ENCODE results near the gene FUNDC1.
"Not testable (repeated sequence)": the region's sequence is repeated elsewhere in the genome, so short reads cannot be mapped to it uniquely, and the experiment has no call there.

Gene FUNDC1

GRCh38 chrX:44542567-44543325 is at the start of gene FUNDC1:
TSS of gene FUNDC1 (minus strand) at chrX:44542859. CDS start at chrX:44542832, 27 bp downstream.
- DNase-seq (ENCODE audit: low spot score) (peak; percentile 81), FAIRE-seq (peak; percentile 89)

GRCh38 chrX:44585866-44586265 is 43.2 kb upstream of the FUNDC1 start:
- FAIRE-seq (no peak), DNase-seq (ENCODE audit: low spot score) (no peak)

- DNase-seq (ENCODE audit: low spot score) (no peak), FAIRE-seq (no peak)
These were observed 37.8 kb upstream of the FUNDC1 start for GRCh38 chrX:44580466-44580865.

GRCh38 chrX:44572340-44572938 is 29.8 kb upstream of the FUNDC1 start:
- no peak for DNase-seq (ENCODE audit: low spot score)
- no peak for FAIRE-seq

- DNase-seq (ENCODE audit: low spot score) (peak; percentile 3), FAIRE-seq (peak; percentile 72)
These were observed 27.9 kb upstream of the FUNDC1 start for GRCh38 chrX:44570522-44570921.

- no peak for DNase-seq (ENCODE audit: low spot score)
- no peak for FAIRE-seq
These were observed 26.5 kb upstream of the FUNDC1 start for GRCh38 chrX:44569122-44569521.

- DNase-seq (ENCODE audit: low spot score) (no peak), FAIRE-seq (no peak)
These were observed 25.5 kb upstream of the FUNDC1 start for GRCh38 chrX:44568196-44568595.

GRCh38 chrX:44561896-44562295 is 19.2 kb upstream of the FUNDC1 start:
- FAIRE-seq; DNase-seq (ENCODE audit: low spot score): not testable (repeated sequence)

- FAIRE-seq, result no peak
- DNase-seq (ENCODE audit: low spot score), result no peak
These were observed 7.9 kb upstream of the FUNDC1 start for GRCh38 chrX:44550563-44550962.

GRCh38 chrX:44545454-44545853 is 2.8 kb upstream of the FUNDC1 start:
- DNase-seq (ENCODE audit: low spot score); FAIRE-seq: not testable (repeated sequence)

GRCh38 chrX:44544036-44544435 is 1.4 kb upstream of the FUNDC1 start:
- DNase-seq (ENCODE audit: low spot score), result no peak
- no peak for FAIRE-seq

GRCh38 chrX:44536198-44536597 is 6.5 kb downstream of the FUNDC1 start:
- FAIRE-seq, result no peak
- no peak for DNase-seq (ENCODE audit: low spot score)

- FAIRE-seq, result no peak
- no peak for DNase-seq (ENCODE audit: low spot score)
These were observed 13.3 kb downstream of the FUNDC1 start for GRCh38 chrX:44529310-44529709.

- FAIRE-seq (no peak), DNase-seq (ENCODE audit: low spot score) (no peak)
These were observed 28.4 kb downstream of the FUNDC1 start for GRCh38 chrX:44514272-44514671.

- DNase-seq (ENCODE audit: low spot score) (no peak), FAIRE-seq (no peak)
These were observed 35.4 kb downstream of the FUNDC1 start for GRCh38 chrX:44507292-44507691.

GRCh38 chrX:44506678-44507077 is 36.0 kb downstream of the FUNDC1 start:
- DNase-seq (ENCODE audit: low spot score) (no peak), FAIRE-seq (no peak)

- DNase-seq (ENCODE audit: low spot score), result no peak
- FAIRE-seq, result no peak
These were observed 39.1 kb downstream of the FUNDC1 start for GRCh38 chrX:44503560-44503959.

- no peak for DNase-seq (ENCODE audit: low spot score)
- no peak for FAIRE-seq
These were observed 47.6 kb downstream of the FUNDC1 start for GRCh38 chrX:44495091-44495490.

GRCh38 chrX:44494357-44494756 is 48.3 kb downstream of the FUNDC1 start:
- no peak for DNase-seq (ENCODE audit: low spot score)
- no peak for FAIRE-seq

- FAIRE-seq, result no peak
- no peak for DNase-seq (ENCODE audit: low spot score)
These were observed 53.1 kb downstream of the FUNDC1 start for GRCh38 chrX:44489515-44489914.

GRCh38 chrX:44484607-44485146 is 58.0 kb downstream of the FUNDC1 start:
- FAIRE-seq, result no peak
- DNase-seq (ENCODE audit: low spot score), result no peak

GRCh38 chrX:44483965-44484606 is 58.6 kb downstream of the FUNDC1 start:
- FAIRE-seq (no peak), DNase-seq (ENCODE audit: low spot score) (no peak)
